Measurements from ENCODE around the gene CEP192.

DNA sequence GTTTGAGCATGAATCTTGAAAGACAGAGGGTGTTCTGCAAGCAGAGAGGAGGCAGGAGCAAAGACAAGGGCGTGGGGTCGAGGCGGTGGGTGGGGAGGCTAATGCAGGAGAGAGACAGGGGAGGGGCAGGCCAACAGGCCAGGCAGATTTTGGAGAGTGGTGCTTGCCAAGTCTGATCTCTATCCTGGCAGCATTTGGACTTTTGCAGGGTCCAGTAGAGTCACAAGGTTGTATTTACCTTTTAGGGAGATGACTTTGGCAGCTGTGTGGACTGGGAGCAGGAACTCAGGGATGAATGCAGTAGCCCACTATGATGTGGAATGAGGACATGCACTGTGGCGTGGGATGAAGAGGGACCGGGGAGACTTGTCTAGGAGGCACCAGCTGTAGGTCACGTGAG, 15.7 kb upstream of the CEP192 start:
- TF ChIP-seq CTCF (IDR thresholded peaks at IDR 0.05 in 2 of 3, conservative IDR thresholded peaks at IDR 0.05 in 1 of 3; ENCODE audit: control insufficient read depth in 2 of 3, extremely low read depth in 1 of 3, insufficient read depth in 1 of 3, low read depth in 3 of 3, low read length in 3 of 3) (no peak), HDAC2 (IDR thresholded peaks at IDR 0.05) (no peak), RFX5 (IDR thresholded peaks at IDR 0.05; ENCODE audit: low read depth, low read length) (no peak), ZNF274 (IDR thresholded peaks at IDR 0.05; ENCODE audit: insufficient read depth, insufficient read length) (no peak), POLR2A (IDR thresholded peaks at IDR 0.05; ENCODE audit: low read depth, low read length) (no peak)
